Stimulated activated CD4-positive, alpha-beta T cell treated with anti-CD3 and anti-CD28 coated beads, Interleukin-12 subunit alpha, Interleukin-12 subunit beta, amount 100 ng/mL, for 48 hours (primary cell): ENCODE measurements around the gene MED17.
"Not testable (repeated sequence)": the region's sequence is repeated elsewhere in the genome, so short reads cannot be mapped to it uniquely, and the experiment has no call there.

Experiments
- DNase-seq, 3 donors: peaks; one replicate each; pipeline ENCODE4 v3.0.0-alpha.2; 2020; ENCODE audit warnings: low read depth in 2 of 3, low spot score in 1 of 3

The MED17 gene, protein sequence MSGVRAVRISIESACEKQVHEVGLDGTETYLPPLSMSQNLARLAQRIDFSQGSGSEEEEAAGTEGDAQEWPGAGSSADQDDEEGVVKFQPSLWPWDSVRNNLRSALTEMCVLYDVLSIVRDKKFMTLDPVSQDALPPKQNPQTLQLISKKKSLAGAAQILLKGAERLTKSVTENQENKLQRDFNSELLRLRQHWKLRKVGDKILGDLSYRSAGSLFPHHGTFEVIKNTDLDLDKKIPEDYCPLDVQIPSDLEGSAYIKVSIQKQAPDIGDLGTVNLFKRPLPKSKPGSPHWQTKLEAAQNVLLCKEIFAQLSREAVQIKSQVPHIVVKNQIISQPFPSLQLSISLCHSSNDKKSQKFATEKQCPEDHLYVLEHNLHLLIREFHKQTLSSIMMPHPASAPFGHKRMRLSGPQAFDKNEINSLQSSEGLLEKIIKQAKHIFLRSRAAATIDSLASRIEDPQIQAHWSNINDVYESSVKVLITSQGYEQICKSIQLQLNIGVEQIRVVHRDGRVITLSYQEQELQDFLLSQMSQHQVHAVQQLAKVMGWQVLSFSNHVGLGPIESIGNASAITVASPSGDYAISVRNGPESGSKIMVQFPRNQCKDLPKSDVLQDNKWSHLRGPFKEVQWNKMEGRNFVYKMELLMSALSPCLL

GRCh38 chr11:93784145-93784934, at the start of gene MED17:
TSS of gene MED17 (plus strand) at chr11:93784282. CDS start at chr11:93784514, 232 bp downstream.
- DNase-seq, result peak; percentile 79 to 87 (median 86)

DNA sequence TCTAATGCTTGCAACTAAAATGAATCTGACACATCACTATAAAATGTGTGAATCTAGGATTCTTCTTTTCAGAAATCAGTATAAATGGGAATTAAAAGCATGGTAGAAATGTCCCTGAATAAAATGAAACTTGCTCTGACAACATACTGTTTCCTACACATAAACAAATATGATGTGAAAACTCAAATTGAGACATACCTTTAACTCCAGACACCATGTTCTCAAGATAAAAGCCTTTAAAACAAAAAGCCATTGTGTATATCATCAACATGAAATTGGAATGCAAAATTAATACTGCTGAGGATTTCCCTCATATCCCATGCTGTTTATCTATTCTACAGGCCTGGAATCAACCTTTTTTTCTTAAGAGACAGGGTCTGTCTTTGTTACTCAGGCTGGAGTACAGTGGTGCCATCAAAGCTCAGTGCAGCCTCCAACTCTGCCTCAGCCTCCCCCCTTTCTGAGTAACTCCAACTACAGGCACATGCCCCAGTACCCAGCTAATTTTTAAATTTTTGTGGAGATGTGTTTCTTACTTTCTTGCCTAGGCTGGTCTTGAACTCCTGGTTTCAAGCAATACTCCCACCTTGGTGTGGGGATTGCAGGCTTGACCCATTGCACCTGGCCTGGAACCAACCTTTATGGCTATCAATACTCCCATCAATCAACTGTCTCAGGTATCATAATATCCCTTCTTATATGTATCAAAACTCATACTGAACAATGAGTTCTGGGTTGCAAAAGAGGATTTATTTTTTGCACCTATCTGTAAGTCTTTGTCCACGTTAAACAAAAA, 49.5 kb upstream of the MED17 start:
- no peak for DNase-seq

DNA sequence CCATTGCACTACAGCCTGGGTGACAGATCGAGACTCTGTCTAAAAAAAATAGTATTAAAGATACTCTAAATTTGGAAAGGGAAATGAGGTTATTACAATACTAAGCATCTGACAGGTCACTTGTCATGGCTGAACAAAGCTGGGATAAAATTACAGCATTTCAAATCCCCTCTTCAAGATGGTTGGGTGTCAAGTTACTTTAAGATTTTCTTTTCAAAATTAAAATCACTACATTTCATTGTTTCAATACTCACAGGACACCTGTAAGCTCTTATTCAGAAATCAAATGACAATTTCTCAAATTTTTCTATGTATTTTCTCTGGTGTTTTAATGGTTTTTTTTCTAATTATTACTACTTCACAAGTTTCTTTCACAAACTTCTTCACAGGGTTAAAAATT, 48.5 kb upstream of the MED17 start:
- no peak for DNase-seq

GRCh38 chr11:93736129-93736528, 48.0 kb upstream of the MED17 start:
- DNase-seq, result no peak

DNA sequence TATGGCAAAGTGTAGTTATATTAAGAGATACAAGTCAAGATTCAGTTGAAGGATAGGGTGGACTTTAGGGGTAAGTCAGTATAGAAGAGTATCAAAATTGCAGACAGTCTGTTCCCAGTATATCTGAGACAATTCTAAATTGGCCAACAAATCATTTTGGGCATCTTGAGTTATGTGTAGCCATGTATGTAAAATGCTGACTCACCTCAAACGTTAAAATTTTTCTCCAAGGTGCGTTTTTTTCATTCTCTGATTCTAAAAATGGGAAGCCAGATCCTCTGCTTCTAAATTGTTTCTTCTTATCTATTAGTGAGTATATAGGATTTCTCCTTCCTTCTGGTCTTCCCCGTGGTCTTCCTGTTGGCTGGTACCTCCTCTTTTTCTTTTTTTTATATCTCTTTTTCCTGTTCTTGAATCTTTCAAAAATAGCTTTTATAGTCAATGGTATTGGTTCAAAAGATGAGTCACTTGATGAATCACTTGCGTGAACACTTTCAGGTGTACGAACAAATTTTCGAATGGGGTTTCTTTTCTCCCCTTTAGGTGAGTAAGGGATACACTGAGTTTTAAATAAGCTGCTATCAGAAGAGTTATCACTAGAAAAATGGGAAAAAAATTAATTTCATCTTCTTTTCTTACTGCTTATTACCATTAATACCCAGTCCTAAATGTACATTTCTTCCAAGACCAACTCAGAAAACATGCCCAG, 46.0 kb upstream of the MED17 start:
- no peak for DNase-seq

GRCh38 chr11:93738647-93739081, 45.4 kb upstream of the MED17 start:
- DNase-seq, result no peak

DNA sequence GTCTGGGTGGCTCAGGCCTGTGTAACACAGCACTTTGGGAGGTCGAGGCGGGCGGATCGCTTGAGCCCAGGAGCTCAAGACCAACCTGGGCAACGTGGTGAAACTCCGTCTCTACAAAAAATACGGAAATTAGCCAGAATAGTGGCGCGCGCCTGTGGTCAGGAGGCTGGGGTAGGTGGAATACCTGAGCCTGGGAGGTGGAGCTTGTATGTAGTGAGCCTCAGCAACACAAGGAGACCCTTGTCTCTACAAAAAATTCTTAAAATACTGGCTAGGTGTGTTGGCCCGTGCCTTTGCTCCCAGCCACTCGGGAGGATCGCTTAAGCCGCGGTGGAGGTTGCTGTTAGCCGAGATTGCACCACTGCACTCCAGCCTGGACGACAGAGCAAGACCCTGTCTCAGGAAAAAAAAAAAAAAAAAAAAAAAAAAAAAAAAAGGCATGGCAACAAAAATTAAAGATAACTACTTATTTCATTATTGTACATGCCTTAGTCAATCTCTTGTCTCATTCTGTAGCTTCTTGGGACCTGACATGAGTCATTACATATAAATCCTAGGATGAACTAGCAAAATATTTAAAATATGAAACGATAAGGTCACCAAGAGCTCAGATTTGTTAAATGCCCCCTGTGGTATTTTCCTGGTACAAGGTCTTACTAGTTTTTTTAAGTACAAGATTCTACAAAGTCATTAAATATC, 43.9 kb upstream of the MED17 start:
- peak; percentile 39 to 51 (median 41) for DNase-seq

DNA sequence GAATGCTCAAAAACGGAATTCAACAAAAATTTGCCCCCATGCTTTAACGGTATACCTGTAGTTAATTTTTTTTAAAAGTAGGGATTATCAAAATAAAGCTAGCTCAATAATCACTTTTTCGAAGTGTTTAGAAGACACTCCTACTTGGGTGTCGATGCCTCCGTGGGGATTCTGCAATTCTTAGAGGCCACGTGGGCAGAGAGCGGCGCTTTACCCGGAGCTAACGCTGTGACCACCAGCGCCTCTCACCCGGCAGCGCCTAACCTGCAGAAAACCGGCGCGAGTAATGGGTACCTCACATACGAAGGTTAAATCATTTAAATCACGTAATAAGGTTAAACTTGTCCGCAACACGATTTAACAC, 43.4 kb upstream of the MED17 start:
- peak; percentile 42 to 53 (median 46) for DNase-seq

GRCh38 chr11:93741094-93741881, 42.8 kb upstream of the MED17 start, which contains the start of the genes C11orf54 and TAF1D:
TSS of gene C11orf54 (plus strand) at chr11:93741672. CDS start at chr11:93747394, 5,722 bp downstream.
TSS of gene TAF1D (minus strand) at chr11:93741495. CDS start at chr11:93739304, 2,191 bp downstream.
- peak; percentile 92 to 93 (median 93) for DNase-seq

GRCh38 chr11:93741882-93742226, 42.2 kb upstream of the MED17 start:
- DNase-seq, result no peak

- DNase-seq, result no peak
These were observed 40.8 kb upstream of the MED17 start for GRCh38 chr11:93743291-93743690.

DNA sequence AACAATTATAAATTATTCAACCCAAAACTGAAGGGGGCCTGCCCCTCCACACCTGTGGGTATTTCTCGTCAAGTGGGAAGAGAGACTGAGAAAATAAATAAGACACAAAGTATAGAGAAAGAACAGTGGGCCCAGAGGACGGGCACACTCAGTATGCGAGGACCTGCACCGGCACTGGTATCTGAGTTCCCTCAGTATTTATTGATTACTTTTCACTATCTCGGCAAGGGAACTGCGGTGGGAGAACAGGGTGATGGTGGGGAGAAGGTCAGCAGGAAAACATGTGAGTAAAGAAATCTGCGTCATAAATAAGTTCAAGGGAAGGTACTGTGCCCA, 39.4 kb upstream of the MED17 start:
- no peak for DNase-seq

DNA sequence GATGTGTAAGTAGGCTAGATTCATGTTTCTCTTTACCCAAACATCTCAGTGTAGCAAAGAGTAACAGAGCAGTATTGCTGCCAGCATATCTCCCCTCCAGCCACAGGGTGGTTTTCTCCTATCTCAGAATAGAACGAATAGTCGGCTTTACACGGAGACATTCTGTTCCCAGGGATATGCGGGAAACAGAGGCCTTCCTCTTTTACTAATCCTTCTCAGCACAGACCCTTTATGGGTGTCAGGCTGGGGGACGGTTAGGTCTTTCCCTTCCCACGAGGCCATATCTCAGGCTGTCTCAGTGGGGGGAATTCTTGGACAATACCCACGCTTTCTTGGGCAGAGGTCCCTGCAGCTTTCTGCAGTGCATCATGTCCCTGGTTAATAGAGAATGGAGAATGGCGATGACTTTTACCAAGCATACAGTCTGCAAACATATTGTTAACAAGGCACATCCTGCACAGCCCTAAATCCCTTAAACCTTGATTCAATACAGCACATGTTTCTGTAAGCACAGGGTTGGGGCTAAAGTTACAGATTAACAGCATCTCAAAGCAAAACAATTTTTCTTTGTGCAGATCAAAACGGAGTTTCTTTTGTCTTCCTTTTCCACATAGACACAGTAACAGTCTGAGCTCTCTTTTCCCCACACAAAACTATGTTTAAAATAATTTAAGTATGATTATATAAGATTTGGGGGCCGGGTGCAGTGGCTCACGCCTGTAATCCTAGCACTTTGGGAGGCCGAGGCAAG, 38.9 kb upstream of the MED17 start:
- not testable (repeated sequence) for DNase-seq

DNA sequence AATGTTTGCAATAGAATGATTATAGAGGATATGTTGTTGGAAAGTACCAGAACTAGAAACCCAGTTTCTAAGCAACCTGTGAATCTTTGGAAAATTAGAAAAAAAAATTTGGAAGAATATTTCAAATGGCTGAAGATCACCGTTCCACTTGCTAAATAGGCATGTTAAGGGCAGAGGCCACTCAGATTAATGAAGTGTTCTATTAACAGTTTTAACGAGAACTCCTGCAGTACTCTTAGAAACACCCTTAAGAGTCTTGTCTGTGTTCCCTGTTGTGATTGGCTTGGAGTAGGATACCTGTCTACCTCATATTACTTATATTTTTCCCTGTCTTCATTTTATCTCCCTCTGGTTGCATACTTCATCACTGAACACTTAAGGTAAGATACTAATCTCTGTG, 38.0 kb upstream of the MED17 start:
- DNase-seq, result no peak

- DNase-seq, result no peak
These were observed 37.0 kb upstream of the MED17 start for GRCh38 chr11:93747122-93747521.

- no peak for DNase-seq
These were observed 33.1 kb upstream of the MED17 start for GRCh38 chr11:93751001-93751400.

DNA sequence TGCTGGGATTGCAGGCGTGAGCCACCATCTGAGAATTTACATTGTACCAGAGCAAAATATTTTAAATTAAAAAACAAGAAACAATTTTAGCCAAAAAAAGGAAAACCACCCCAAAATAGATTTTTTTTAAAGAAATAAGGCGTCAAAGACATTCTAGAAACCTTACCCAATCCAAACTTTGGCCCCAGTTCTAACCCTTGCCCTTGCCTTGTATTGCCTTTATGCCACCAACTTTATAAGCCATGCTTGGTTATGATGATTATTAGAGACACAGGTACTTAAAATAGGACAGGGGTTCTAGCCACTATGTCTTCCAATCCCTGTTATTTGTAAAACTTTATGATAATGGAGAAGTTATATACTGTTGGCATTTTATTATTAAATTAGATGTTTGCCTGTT, 30.8 kb upstream of the MED17 start:
- no peak for DNase-seq

DNA sequence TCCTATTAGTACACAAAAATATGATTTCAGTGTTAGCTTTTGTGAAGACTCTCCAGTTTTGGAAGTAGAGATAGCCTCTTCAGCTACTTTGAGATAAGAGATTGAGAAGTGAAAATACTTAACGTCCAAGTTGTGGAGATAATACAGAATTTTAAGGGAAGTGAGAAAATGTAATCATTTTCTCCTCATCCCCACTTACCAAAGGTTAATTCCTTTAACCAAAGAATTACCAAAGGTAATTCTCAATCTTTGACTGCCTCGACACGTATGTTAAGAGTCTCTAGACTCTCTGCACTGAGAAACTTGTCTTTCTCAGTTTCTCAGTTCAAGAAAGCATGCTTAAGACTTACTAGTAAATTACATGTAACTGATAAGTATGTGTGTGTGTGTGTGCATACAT, 27.3 kb upstream of the MED17 start:
- no peak for DNase-seq
